ENCODE data around the gene PDE3A.
"Not testable (repeated sequence)": the region's sequence is repeated elsewhere in the genome, so short reads cannot be mapped to it uniquely, and the experiment has no call there.

Gene PDE3A

DNA sequence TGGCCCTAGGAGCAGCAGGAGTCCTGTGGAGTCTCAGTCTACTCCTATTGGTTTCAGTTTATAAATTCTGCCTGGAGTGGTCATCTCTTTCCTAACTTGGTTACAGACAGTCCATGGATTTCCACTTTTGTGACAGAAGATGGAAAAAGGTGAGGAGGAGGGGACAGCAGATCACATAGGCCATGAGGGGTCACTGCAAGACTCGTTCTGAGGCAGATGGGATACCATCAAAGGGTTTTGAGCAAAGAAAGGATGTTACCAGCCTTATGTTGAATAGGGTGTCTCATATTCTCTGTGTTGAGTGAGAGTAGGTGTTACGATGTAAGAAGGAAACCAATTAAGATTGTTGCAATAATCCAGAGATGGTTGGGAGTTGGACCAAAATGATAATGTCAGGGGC is 15.3 kb downstream of the PDE3A start:
- DNase-seq (ENCODE audit: low read depth in 1 of 2, low spot score in 1 of 2): no peak
- no peak for TF ChIP-seq JUND (IDR thresholded peaks at IDR 0.05; ENCODE audit: low read depth)
- in situ Hi-C loops (cut with HindIII; ENCODE audit: low pct_unique_long_range_greater_than_20kb, low sequenced_read_pairs): no loop called here

DNA sequence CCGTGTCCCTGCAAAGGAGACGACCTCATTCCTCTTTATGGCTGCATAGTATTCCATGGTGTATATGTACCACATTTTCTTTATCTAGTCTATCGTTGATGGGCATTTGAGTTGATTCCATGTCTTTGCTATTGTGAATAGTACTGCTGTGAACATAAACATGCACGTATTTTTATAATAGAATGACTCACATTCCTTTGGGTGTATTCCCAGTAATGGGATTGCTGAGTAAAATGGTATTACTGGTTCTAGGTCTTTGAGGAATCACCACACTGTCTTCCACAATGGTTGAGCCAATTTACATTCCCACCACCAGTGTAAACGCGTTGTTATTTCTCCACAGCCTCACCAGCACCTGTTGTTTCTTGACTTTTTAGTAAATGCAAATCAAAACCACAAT is 16.5 kb downstream of the PDE3A start:
- DNase-seq (ENCODE audit: low read depth in 1 of 2, low spot score in 1 of 2); in situ Hi-C loops (cut with HindIII; ENCODE audit: low pct_unique_long_range_greater_than_20kb, low sequenced_read_pairs): not testable (repeated sequence)

DNA sequence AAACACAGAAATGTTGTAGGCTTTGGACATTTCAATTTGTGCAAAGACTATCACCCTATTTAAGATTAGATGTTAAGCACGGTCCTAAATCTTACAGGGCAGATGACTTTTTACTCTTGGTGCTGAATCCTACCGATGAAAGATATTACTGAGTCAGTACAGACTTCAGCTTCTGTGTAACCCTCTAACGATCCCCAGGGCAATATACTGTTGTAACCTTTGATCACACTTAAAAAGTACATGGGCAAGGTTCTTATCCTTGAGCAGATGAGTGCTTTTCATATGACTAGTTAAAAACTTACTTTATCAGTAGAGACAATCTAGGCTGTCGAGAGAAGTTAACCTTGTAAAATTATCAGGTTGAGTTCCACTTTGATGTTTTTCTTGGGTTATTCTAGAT is 22.5 kb downstream of the PDE3A start:
- DNase-seq (ENCODE audit: low read depth in 1 of 2, low spot score in 1 of 2): no peak
- in situ Hi-C loops (cut with HindIII; ENCODE audit: low pct_unique_long_range_greater_than_20kb, low sequenced_read_pairs): no loop called here

DNA sequence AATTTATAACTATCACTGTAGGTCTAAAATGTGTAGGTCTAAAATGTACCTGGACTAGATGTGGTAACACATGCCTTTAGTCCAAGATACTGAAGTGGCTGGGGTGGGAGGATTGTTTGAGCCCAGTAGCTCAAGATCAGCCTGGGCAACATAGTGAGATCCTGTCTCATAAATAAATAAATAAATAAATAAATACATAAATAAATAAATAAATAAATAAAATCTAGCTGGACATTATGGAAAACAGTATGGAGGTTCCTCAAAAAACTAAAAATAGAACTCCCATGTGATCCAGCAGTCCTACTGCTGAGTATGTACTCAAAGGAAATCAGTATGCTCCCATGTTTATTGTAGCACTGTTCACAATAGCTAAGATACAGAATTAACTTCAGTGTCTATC is 24.0 kb downstream of the PDE3A start:
- DNase-seq (ENCODE audit: low read depth in 1 of 2, low spot score in 1 of 2): no peak
- in situ Hi-C loops (cut with HindIII; ENCODE audit: low pct_unique_long_range_greater_than_20kb, low sequenced_read_pairs): no loop called here
- TF ChIP-seq JUND (IDR thresholded peaks at IDR 0.05; ENCODE audit: low read depth): no peak

More for the DNA sequence above, 22.5 kb downstream of the PDE3A start:
- TF ChIP-seq JUND (IDR thresholded peaks at IDR 0.05; ENCODE audit: low read depth): no peak

- in situ Hi-C loops (cut with HindIII; ENCODE audit: low pct_unique_long_range_greater_than_20kb, low sequenced_read_pairs): no loop called here
- no peak for DNase-seq (ENCODE audit: low read depth in 1 of 2, low spot score in 1 of 2)
- no peak for TF ChIP-seq JUND (IDR thresholded peaks at IDR 0.05; ENCODE audit: low read depth)
Measured at GRCh38 chr12:20393707-20394106, 25.4 kb downstream of the PDE3A start.

- DNase-seq (ENCODE audit: low read depth in 1 of 2, low spot score in 1 of 2): no peak
- TF ChIP-seq JUND (IDR thresholded peaks at IDR 0.05; ENCODE audit: low read depth): no peak
- in situ Hi-C loops (cut with HindIII; ENCODE audit: low pct_unique_long_range_greater_than_20kb, low sequenced_read_pairs): no loop called here
Measured at GRCh38 chr12:20395791-20396550, 27.6 kb downstream of the PDE3A start.

GRCh38 chr12:20398686-20399085 is 30.3 kb downstream of the PDE3A start:
- no peak for TF ChIP-seq JUND (IDR thresholded peaks at IDR 0.05; ENCODE audit: low read depth)
- in situ Hi-C loops (cut with HindIII; ENCODE audit: low pct_unique_long_range_greater_than_20kb, low sequenced_read_pairs): no loop called here
- DNase-seq (ENCODE audit: low read depth in 1 of 2, low spot score in 1 of 2): no peak

DNA sequence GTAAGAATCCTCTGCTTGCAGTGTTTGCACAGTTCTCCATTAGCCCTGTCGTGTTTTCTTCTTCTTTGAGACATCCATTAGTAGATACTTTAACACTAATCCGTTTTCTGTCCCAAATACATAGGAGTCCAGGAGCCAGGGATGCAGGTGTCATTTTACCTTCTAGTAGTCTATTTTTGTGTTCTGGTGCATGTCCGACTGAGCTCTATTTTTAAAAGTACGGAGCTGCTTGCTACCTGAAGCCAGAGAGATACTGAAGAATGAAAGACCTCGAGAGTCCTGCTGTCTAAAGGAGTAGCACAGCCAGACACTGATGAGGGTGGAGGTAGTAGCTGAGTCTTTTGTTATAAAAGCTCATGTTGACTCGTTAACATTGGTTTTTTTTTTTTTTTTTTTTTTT is 31.7 kb downstream of the PDE3A start:
- in situ Hi-C loops (cut with HindIII; ENCODE audit: low pct_unique_long_range_greater_than_20kb, low sequenced_read_pairs): no loop called here
- no peak for DNase-seq (ENCODE audit: low read depth in 1 of 2, low spot score in 1 of 2)
- no peak for TF ChIP-seq JUND (IDR thresholded peaks at IDR 0.05; ENCODE audit: low read depth)

- TF ChIP-seq JUND (IDR thresholded peaks at IDR 0.05; ENCODE audit: low read depth): no peak
- DNase-seq (ENCODE audit: low read depth in 1 of 2, low spot score in 1 of 2): no peak
- in situ Hi-C loops (cut with HindIII; ENCODE audit: low pct_unique_long_range_greater_than_20kb, low sequenced_read_pairs): no loop called here
Measured at GRCh38 chr12:20403230-20403629, 34.9 kb downstream of the PDE3A start.

DNA sequence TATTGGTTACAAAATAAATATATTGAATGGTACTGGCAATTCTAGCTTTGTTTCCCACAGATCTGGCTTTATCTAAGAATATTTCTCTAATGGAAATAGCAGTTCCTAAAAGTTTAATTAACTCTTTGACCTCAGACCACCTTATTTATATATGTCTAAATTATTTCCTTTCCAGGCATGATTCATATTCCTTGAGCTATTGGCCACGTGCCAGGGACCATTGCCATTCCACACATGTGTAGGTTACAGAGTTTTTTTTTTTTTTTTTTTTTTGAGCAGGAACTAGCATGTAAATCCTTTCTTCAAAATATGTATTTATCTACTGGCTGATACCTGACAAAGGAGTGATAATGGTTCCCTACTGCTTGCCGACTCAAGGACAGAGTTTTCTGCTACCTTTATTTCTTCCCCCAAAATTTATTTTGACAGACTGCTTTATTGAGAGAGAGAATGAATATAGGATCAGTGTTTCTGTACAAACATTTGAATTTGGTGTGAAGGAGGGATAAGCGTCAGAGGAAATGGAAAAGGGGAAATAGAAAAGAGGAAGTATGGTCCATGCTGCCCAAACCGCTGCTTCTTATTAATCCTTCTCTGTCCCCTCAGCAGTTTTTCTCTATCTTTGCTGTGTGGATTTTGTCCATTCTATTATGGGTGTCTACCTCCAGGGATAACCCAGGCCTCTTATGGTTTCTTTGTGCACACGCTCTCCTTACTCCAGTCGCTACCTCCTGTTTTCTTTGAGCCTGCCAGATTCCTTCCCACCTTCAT is 36.4 kb downstream of the PDE3A start:
- TF ChIP-seq JUND (IDR thresholded peaks at IDR 0.05; ENCODE audit: low read depth): no peak
- in situ Hi-C loops (cut with HindIII; ENCODE audit: low pct_unique_long_range_greater_than_20kb, low sequenced_read_pairs): no loop called here
- no peak for DNase-seq (ENCODE audit: low read depth in 1 of 2, low spot score in 1 of 2)

- in situ Hi-C loops (cut with HindIII; ENCODE audit: low pct_unique_long_range_greater_than_20kb, low sequenced_read_pairs): no loop called here
- no peak for DNase-seq (ENCODE audit: low read depth in 1 of 2, low spot score in 1 of 2)
- no peak for TF ChIP-seq JUND (IDR thresholded peaks at IDR 0.05; ENCODE audit: low read depth)
Measured at GRCh38 chr12:20409607-20410377, 41.5 kb downstream of the PDE3A start.

GRCh38 chr12:20410734-20411133 is 42.4 kb downstream of the PDE3A start:
- no peak for TF ChIP-seq JUND (IDR thresholded peaks at IDR 0.05; ENCODE audit: low read depth)
- DNase-seq (ENCODE audit: low read depth in 1 of 2, low spot score in 1 of 2): no peak
- in situ Hi-C loops (cut with HindIII; ENCODE audit: low pct_unique_long_range_greater_than_20kb, low sequenced_read_pairs): no loop called here

DNA sequence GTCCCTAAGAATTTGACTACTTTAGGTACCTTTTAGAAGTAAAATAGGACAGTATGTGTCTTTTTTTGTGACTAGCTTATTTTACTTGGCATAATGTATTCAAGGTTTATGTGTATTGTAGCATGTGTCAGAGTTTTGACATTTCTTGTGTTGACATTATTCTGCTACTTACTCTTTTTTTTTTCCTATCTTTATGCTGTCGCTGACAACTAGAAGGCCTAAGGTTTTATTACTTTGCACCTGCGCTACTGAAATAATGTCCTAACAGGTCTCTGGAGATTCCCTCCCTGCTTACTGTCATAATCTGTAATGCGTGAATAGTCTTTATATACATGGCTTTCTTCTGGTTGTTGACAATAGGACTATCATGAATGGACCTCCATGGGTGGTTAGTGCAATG is 43.0 kb downstream of the PDE3A start:
- no peak for DNase-seq (ENCODE audit: low read depth in 1 of 2, low spot score in 1 of 2)
- in situ Hi-C loops (cut with HindIII; ENCODE audit: low pct_unique_long_range_greater_than_20kb, low sequenced_read_pairs): no loop called here
- TF ChIP-seq JUND (IDR thresholded peaks at IDR 0.05; ENCODE audit: low read depth): no peak

All from T47D (cell line).